Activated CD8-positive, alpha-beta T cell treated with anti-CD3 and anti-CD28 coated beads for 36 hours (primary cell): ENCODE measurements around the gene RIMBP2. TPM values are rescaled to one million over a fixed set of nuclear protein-coding genes. Genes with fewer than 3 reads are reported as not detected.

Experiments used
- ATAC-seq: fragments of 200-7000 bp; cut with Tn5 transposase; one replicate; pipeline ENCODE4 v1.10.0; 2021; ENCODE audit warnings: mild to moderate bottlenecking, moderate library complexity
- CTCF ChIA-PET: fragments of 350-600 bp; sonication (Branson Sonifier 250); formaldehyde crosslinking; loops from one replicate; lab custom pipeline; 2021; ENCODE audit warnings: antibody characterized with exemption; lab: Charles Lee
- POLR2A ChIA-PET: fragments of 350-600 bp; sonication (Branson Sonifier 250); formaldehyde crosslinking; loops from one replicate; lab custom pipeline; 2021; ENCODE audit warnings: antibody characterized with exemption; lab: Charles Lee
- DNase-seq: peaks from one replicate; pipeline ENCODE4 v3.0.0-alpha.2; 2020
- H3K27ac Mint-ChIP-seq: one replicate; pipeline ENCODE4 v1.8.0; 2021; ENCODE audit warnings: mild to moderate bottlenecking, mixed read lengths
- H3K27me3 Mint-ChIP-seq: one replicate; pipeline ENCODE4 v1.8.0; 2021; ENCODE audit warnings: mixed read lengths
- H3K36me3 Mint-ChIP-seq: one replicate; pipeline ENCODE4 v1.8.0; 2021; ENCODE audit warnings: low read depth, mixed read lengths
- H3K4me1 Mint-ChIP-seq: one replicate; pipeline ENCODE4 v1.8.0; 2021; ENCODE audit warnings: low read depth, mixed read lengths
- H3K4me3 Mint-ChIP-seq: one replicate; pipeline ENCODE4 v1.8.0; 2021; ENCODE audit warnings: mild to moderate bottlenecking, moderate library complexity, mixed read lengths
- H3K9me3 Mint-ChIP-seq: one replicate; pipeline ENCODE4 v1.8.0; 2021; ENCODE audit warnings: mixed read lengths
- intact Hi-C: fragments of 100-400 bp; cut with micrococcal nuclease; formaldehyde crosslinking; loops from one replicate; pipeline ENCODE4 v1.10.0; 2022
- total RNA-seq, 2 experiments: library from RNA; stranded (reverse); gene quantifications; one replicate each; pipeline ENCODE4 v1.2.3, GENCODE V29; 2021
- TF ChIP-seq, protein P1 (sequence below): fragments of 200-600 bp; IDR thresholded peaks from one replicate; pipeline ENCODE4 v1.8.0; 2022; ENCODE audit warnings: antibody characterized with exemption, mild to moderate bottlenecking

The RIMBP2 gene
- total RNA-seq, 2 experiments from 2014 or later: not detected

- no peaks in the 10 kb centered on the region for H3K4me1 Mint-ChIP-seq
- ATAC-seq: no peak
Observed at GRCh38 chr12:130441771-130442760, 274.0 kb downstream of the RIMBP2 start.

DNA sequence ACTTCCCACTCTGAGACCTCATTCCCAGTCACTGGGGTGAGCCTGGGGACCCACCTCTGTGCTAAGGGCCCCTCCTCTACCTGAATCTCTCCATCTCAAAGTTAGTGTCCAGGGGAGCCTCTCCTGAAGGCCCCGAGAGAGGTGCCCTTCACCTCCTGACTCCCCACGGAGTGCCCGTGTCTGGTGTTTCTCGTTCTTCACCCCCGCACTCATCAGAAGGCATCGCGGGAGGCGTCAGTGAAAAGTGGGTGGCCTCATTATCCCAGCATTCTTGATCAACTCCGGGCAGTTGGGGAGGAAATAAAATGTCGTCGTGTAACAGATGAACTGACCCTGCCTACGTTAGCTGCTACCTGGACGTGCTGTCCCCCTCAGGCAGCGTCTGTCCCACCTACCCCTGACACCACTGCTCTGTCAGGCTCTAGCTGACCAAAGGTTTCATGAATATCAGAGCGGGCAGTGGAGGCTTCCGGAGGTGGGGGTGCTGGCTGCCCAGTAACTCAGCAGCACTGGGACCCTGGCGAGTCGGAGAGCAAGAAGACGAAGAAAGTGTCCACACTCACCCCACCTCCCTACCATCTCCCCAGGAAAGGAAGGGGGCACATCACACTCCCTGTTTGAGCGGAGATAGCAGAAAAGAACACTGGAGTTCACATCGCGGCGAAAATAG lies 275.6 kb downstream of the RIMBP2 start:
- TF ChIP-seq, protein P1, sequence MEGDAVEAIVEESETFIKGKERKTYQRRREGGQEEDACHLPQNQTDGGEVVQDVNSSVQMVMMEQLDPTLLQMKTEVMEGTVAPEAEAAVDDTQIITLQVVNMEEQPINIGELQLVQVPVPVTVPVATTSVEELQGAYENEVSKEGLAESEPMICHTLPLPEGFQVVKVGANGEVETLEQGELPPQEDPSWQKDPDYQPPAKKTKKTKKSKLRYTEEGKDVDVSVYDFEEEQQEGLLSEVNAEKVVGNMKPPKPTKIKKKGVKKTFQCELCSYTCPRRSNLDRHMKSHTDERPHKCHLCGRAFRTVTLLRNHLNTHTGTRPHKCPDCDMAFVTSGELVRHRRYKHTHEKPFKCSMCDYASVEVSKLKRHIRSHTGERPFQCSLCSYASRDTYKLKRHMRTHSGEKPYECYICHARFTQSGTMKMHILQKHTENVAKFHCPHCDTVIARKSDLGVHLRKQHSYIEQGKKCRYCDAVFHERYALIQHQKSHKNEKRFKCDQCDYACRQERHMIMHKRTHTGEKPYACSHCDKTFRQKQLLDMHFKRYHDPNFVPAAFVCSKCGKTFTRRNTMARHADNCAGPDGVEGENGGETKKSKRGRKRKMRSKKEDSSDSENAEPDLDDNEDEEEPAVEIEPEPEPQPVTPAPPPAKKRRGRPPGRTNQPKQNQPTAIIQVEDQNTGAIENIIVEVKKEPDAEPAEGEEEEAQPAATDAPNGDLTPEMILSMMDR: no peak

More at GRCh38 chr12:130441771-130442760, 274.0 kb downstream of the RIMBP2 start:
- POLR2A ChIA-PET: no interaction called here
- CTCF ChIA-PET: no interaction called here
- TF ChIP-seq, protein P1: no peak
- H3K9me3 Mint-ChIP-seq: peaks cover 4% of the 10 kb centered on the region
- H3K4me3 Mint-ChIP-seq: no peak overlapping the region
- intact Hi-C loops: no loop called here
- no peaks in the 10 kb centered on the region for H3K27me3 Mint-ChIP-seq
- no peak for DNase-seq
- no peaks in the 10 kb centered on the region for H3K36me3 Mint-ChIP-seq
- H3K27ac Mint-ChIP-seq: no peak overlapping the region

GRCh38 chr12:130439250-130439649 lies 276.8 kb downstream of the RIMBP2 start:
- ChIA-PET CTCF (no interaction called here), POLR2A (no interaction called here)
- Mint-ChIP-seq H3K27ac (no peak overlapping the region), H3K36me3 (no peaks in the 10 kb centered on the region), H3K9me3 (peaks cover 4% of the 10 kb centered on the region), H3K4me3 (no peak overlapping the region), H3K4me1 (no peaks in the 10 kb centered on the region), H3K27me3 (no peaks in the 10 kb centered on the region)
- DNase-seq: no peak
- intact Hi-C loops: no loop called here
- TF ChIP-seq, protein P1: no peak
- no peak for ATAC-seq

More for the DNA sequence above, 275.6 kb downstream of the RIMBP2 start:
- DNase-seq (no peak), ATAC-seq (no peak)
- Mint-ChIP-seq H3K4me3 (no peak overlapping the region), H3K27me3 (no peaks in the 10 kb centered on the region), H3K4me1 (no peaks in the 10 kb centered on the region), H3K27ac (no peak overlapping the region), H3K36me3 (no peaks in the 10 kb centered on the region), H3K9me3 (peaks cover 4% of the 10 kb centered on the region)
- POLR2A ChIA-PET: no interaction called here
- intact Hi-C loops: no loop called here
- CTCF ChIA-PET: no interaction called here

DNA sequence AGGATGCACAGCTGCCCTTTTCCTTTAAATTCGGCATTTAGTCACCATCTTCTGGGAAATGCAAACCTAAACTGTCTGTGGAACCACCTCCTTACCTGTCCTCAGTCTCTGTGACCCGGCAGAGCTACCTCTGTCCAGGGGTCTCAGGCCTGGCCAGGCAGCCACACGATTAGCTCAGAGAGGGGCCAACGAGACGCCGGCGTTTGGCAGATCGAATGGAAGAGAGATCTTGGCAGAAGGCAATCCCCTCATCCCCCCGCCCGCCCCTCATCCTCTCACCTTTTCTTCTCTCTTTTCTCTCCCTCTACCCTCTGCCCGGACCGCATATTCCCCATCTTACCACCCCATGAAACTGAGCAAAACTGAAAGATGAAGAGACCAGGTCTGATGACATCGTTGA lies 277.4 kb downstream of the RIMBP2 start:
- H3K4me1 Mint-ChIP-seq: no peaks in the 10 kb centered on the region
- H3K27ac Mint-ChIP-seq: no peak overlapping the region
- TF ChIP-seq, protein P1: no peak
- ChIA-PET CTCF (no interaction called here), POLR2A (no interaction called here)
- no peaks in the 10 kb centered on the region for H3K36me3 Mint-ChIP-seq
- no peak overlapping the region for H3K4me3 Mint-ChIP-seq
- no peaks in the 10 kb centered on the region for H3K27me3 Mint-ChIP-seq
- ATAC-seq (no peak), DNase-seq (no peak)
- H3K9me3 Mint-ChIP-seq: peaks cover 5% of the 10 kb centered on the region
- intact Hi-C loops: no loop called here

- H3K27ac Mint-ChIP-seq: no peak overlapping the region
- peaks cover 5% of the 10 kb centered on the region for H3K9me3 Mint-ChIP-seq
- TF ChIP-seq, protein P1: no peak
- no peaks in the 10 kb centered on the region for H3K27me3 Mint-ChIP-seq
- ATAC-seq: no peak
- no peaks in the 10 kb centered on the region for H3K36me3 Mint-ChIP-seq
- H3K4me3 Mint-ChIP-seq: no peak overlapping the region
- no peak for DNase-seq
- no peaks in the 10 kb centered on the region for H3K4me1 Mint-ChIP-seq
- intact Hi-C loops: no loop called here
- POLR2A ChIA-PET: no interaction called here
- CTCF ChIA-PET: no interaction called here
Observed at GRCh38 chr12:130438243-130438620, 277.9 kb downstream of the RIMBP2 start.
